ENCODE data around the gene USP36. TPM values are rescaled to one million over a fixed set of nuclear protein-coding genes. Genes with fewer than 3 reads are reported as not detected.

The USP36 gene
- total and polyA plus RNA-seq, 2 experiments from 2014 or later = 27.1 to 27.8 TPM

DNA sequence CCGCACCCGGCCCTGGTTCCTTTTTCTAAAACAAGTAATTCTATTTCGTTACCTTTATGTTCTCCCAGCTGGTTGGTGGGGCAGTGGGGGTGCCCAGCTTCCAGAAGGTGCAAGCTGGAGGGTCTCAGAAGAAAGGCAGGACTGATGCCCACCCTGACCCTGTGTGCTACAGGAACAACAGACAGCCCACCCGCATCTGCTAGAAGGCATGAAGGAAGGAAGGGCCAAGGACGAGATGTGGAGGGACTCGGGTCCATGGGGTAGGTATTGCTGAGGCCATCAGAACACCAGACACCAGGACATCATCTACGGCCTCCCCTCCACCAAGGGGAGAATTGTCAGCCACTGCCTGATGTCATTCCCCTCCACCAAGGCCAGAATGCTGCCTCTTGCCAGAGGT lies 52.2 kb downstream of the USP36 start:
- DNase-seq (ENCODE audit: low read depth in 1 of 2, low spot score in 1 of 2) = no peak
- Histone ChIP-seq H3K4me1 (ENCODE audit: low read depth) (peaks cover 21% of the 10 kb centered on the region), H3K9me3 (ENCODE audit: low read depth) (no peaks in the 10 kb centered on the region), H3K4me3 (no peak overlapping the region), H3K27me3 (no peaks in the 10 kb centered on the region), H3K36me3 (no peaks in the 10 kb centered on the region), H3K27ac (no peak overlapping the region)
- TF ChIP-seq, protein P1, sequence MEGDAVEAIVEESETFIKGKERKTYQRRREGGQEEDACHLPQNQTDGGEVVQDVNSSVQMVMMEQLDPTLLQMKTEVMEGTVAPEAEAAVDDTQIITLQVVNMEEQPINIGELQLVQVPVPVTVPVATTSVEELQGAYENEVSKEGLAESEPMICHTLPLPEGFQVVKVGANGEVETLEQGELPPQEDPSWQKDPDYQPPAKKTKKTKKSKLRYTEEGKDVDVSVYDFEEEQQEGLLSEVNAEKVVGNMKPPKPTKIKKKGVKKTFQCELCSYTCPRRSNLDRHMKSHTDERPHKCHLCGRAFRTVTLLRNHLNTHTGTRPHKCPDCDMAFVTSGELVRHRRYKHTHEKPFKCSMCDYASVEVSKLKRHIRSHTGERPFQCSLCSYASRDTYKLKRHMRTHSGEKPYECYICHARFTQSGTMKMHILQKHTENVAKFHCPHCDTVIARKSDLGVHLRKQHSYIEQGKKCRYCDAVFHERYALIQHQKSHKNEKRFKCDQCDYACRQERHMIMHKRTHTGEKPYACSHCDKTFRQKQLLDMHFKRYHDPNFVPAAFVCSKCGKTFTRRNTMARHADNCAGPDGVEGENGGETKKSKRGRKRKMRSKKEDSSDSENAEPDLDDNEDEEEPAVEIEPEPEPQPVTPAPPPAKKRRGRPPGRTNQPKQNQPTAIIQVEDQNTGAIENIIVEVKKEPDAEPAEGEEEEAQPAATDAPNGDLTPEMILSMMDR (IDR thresholded peaks at IDR 0.05; ENCODE audit: low read depth, low read length) = no peak

GRCh38 chr17:78787444-78787843 lies 53.2 kb downstream of the USP36 start:
- TF ChIP-seq, protein P1 (IDR thresholded peaks at IDR 0.05; ENCODE audit: low read depth, low read length) = no peak
- H3K4me1 ChIP-seq (ENCODE audit: low read depth) = peaks cover 27% of the 10 kb centered on the region

GRCh38 chr17:78785663-78786057 lies 55.0 kb downstream of the USP36 start:
- Histone ChIP-seq H3K36me3 (no peaks in the 10 kb centered on the region), H3K27ac (no peak overlapping the region), H3K4me3 (no peak overlapping the region), H3K27me3 (no peaks in the 10 kb centered on the region), H3K9me3 (ENCODE audit: low read depth) (no peaks in the 10 kb centered on the region), H3K4me1 (ENCODE audit: low read depth) (peaks cover 21% of the 10 kb centered on the region)
- TF ChIP-seq, protein P1 (IDR thresholded peaks at IDR 0.05; ENCODE audit: low read depth, low read length) = no peak
- DNase-seq (ENCODE audit: low read depth in 1 of 2, low spot score in 1 of 2) = no peak

More at GRCh38 chr17:78787444-78787843, 53.2 kb downstream of the USP36 start:
- Histone ChIP-seq H3K27me3 (no peaks in the 10 kb centered on the region), H3K9me3 (ENCODE audit: low read depth) (no peaks in the 10 kb centered on the region), H3K27ac (no peak overlapping the region), H3K4me3 (no peak overlapping the region), H3K36me3 (no peaks in the 10 kb centered on the region)
- no peak for DNase-seq (ENCODE audit: low read depth in 1 of 2, low spot score in 1 of 2)

GRCh38 chr17:78785011-78785662 lies 55.5 kb downstream of the USP36 start:
- no peaks in the 10 kb centered on the region for H3K36me3 ChIP-seq
- H3K9me3 ChIP-seq (ENCODE audit: low read depth) = no peaks in the 10 kb centered on the region
- H3K27ac ChIP-seq = no peak overlapping the region
- TF ChIP-seq, protein P1 (IDR thresholded peaks at IDR 0.05; ENCODE audit: low read depth, low read length) = no peak
- H3K4me3 ChIP-seq = no peak overlapping the region
- DNase-seq (ENCODE audit: low read depth in 1 of 2, low spot score in 1 of 2) = no peak
- H3K27me3 ChIP-seq = no peaks in the 10 kb centered on the region
- H3K4me1 ChIP-seq (ENCODE audit: low read depth) = peaks cover 21% of the 10 kb centered on the region

DNA sequence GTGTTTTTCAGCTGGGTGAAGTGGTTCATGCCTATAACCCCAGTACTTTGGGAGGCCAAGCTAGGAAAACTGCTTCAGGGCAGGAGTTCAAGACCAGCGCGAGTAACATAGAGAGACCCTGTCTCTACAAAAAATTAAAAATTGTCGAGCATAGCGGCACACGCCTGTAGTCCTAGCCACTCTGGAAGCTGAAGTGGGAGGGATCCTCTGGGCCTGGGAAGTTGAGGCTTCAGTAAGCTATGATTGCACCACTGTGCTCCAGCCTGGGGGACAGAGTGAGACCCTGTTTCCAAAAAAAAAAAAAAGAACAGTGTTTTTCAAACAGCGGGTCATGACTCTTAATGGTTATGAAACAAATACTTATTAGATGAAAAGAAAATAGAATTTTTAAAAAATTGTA lies 56.3 kb downstream of the USP36 start:
- H3K9me3 ChIP-seq (ENCODE audit: low read depth) = no peaks in the 10 kb centered on the region
- H3K4me1 ChIP-seq (ENCODE audit: low read depth) = peaks cover 21% of the 10 kb centered on the region
- no peaks in the 10 kb centered on the region for H3K36me3 ChIP-seq
- DNase-seq (ENCODE audit: low read depth in 1 of 2, low spot score in 1 of 2) = no peak
- no peak overlapping the region for H3K4me3 ChIP-seq
- TF ChIP-seq, protein P1 (IDR thresholded peaks at IDR 0.05; ENCODE audit: low read depth, low read length) = no peak
- peak overlapping the region; percentile 83 for H3K27ac ChIP-seq
- H3K27me3 ChIP-seq = no peaks in the 10 kb centered on the region
